ENCODE results near the gene BDKRB1. TPM values are rescaled to one million over a fixed set of nuclear protein-coding genes. Genes with fewer than 3 reads are reported as not detected.

Gene BDKRB1
- total and polyA plus RNA-seq, 2 donors from 2014 or later: 1.2 to 1.5 TPM

DNA sequence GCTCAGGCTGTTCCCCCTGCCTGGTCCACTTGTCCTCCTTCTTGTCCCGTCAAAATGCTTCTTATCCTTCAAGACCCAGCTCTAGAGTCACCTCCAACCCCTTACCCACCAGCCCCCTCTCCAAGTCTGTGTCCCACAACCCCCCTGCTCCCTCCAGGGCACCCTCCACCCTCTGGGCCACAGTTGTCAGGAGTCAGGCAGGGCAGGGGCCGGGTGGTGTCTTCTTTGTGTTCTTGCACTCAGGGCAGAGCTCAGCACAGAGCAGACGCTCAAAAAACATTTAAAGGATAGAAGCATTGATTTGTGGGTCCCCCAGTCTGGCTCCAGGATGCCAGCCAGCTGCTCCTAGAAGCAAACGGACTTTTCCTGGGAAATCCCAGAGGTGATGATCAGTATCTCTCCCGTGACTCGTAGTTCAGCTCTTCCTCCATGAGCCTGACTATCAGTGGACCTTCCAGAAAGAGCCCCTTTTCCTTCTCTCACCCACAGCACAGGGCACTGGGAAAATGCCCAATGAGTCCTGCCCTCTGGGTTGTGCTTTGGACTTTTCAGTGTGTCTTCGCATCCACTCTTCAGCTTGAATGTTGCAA is 17.2 kb upstream of the BDKRB1 start:
- Histone ChIP-seq H3K27me3 (ENCODE audit: control insufficient read depth, insufficient read depth, low read length) (no peaks in the 10 kb centered on the region), H3K9ac (ENCODE audit: low read length in 3 of 3) (no peak overlapping the region), H3K4me1 (ENCODE audit: control insufficient read depth in 2 of 3, insufficient read depth in 2 of 3, low read depth in 1 of 3, low read length in 3 of 3) (no peaks in the 10 kb centered on the region), H3K4me3 (ENCODE audit: low read length in 3 of 3) (no peak overlapping the region), H3K9me3 (ENCODE audit: control insufficient read depth in 2 of 3, insufficient read depth in 1 of 3, low read length in 3 of 3) (no peaks in the 10 kb centered on the region), H3K36me3 (ENCODE audit: control insufficient read depth in 2 of 3, insufficient read depth in 3 of 3, low read length in 3 of 3) (peaks cover 0 to 12% (median 4%) of the 10 kb centered on the region in 3 donors), H3K27ac (ENCODE audit: low read depth in 2 of 2, low read length in 2 of 2) (no peak overlapping the region)
- DNase-seq: no peak
- intact Hi-C loops (cut with DNase I): no loop called here
- FAIRE-seq: no peak
- TF ChIP-seq, protein P1, sequence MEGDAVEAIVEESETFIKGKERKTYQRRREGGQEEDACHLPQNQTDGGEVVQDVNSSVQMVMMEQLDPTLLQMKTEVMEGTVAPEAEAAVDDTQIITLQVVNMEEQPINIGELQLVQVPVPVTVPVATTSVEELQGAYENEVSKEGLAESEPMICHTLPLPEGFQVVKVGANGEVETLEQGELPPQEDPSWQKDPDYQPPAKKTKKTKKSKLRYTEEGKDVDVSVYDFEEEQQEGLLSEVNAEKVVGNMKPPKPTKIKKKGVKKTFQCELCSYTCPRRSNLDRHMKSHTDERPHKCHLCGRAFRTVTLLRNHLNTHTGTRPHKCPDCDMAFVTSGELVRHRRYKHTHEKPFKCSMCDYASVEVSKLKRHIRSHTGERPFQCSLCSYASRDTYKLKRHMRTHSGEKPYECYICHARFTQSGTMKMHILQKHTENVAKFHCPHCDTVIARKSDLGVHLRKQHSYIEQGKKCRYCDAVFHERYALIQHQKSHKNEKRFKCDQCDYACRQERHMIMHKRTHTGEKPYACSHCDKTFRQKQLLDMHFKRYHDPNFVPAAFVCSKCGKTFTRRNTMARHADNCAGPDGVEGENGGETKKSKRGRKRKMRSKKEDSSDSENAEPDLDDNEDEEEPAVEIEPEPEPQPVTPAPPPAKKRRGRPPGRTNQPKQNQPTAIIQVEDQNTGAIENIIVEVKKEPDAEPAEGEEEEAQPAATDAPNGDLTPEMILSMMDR (IDR thresholded peaks at IDR 0.05; ENCODE audit: borderline replicate concordance, extremely low read depth, insufficient read depth): no peak

GRCh38 chr14:96239711-96240141 is 16.3 kb upstream of the BDKRB1 start:
- intact Hi-C loops (cut with DNase I): no loop called here
- H3K27me3 ChIP-seq (ENCODE audit: control insufficient read depth, insufficient read depth, low read length): no peaks in the 10 kb centered on the region
- no peaks in the 10 kb centered on the region for H3K4me1 ChIP-seq (ENCODE audit: control insufficient read depth in 2 of 3, insufficient read depth in 2 of 3, low read depth in 1 of 3, low read length in 3 of 3)
- peaks cover 0 to 12% (median 4%) of the 10 kb centered on the region in 3 donors for H3K36me3 ChIP-seq (ENCODE audit: control insufficient read depth in 2 of 3, insufficient read depth in 3 of 3, low read length in 3 of 3)
- H3K9me3 ChIP-seq (ENCODE audit: control insufficient read depth in 2 of 3, insufficient read depth in 1 of 3, low read length in 3 of 3): no peaks in the 10 kb centered on the region
- H3K27ac ChIP-seq (ENCODE audit: low read depth in 2 of 2, low read length in 2 of 2): no peak overlapping the region
- H3K4me3 ChIP-seq (ENCODE audit: low read length in 3 of 3): no peak overlapping the region
- DNase-seq: no peak
- H3K9ac ChIP-seq (ENCODE audit: low read length in 3 of 3): no peak overlapping the region
- TF ChIP-seq, protein P1 (IDR thresholded peaks at IDR 0.05; ENCODE audit: borderline replicate concordance, extremely low read depth, insufficient read depth): no peak
- no peak for FAIRE-seq

DNA sequence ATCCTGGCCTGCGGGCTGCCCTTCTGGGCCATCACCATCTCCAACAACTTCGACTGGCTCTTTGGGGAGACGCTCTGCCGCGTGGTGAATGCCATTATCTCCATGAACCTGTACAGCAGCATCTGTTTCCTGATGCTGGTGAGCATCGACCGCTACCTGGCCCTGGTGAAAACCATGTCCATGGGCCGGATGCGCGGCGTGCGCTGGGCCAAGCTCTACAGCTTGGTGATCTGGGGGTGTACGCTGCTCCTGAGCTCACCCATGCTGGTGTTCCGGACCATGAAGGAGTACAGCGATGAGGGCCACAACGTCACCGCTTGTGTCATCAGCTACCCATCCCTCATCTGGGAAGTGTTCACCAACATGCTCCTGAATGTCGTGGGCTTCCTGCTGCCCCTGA is 15.4 kb upstream of the BDKRB1 start:
- FAIRE-seq (no peak), DNase-seq (no peak)
- Histone ChIP-seq H3K9ac (ENCODE audit: low read length in 3 of 3) (no peak overlapping the region), H3K27me3 (ENCODE audit: control insufficient read depth, insufficient read depth, low read length) (no peaks in the 10 kb centered on the region), H3K4me3 (ENCODE audit: low read length in 3 of 3) (no peak overlapping the region), H3K9me3 (ENCODE audit: control insufficient read depth in 2 of 3, insufficient read depth in 1 of 3, low read length in 3 of 3) (no peaks in the 10 kb centered on the region), H3K27ac (ENCODE audit: low read depth in 2 of 2, low read length in 2 of 2) (no peak overlapping the region), H3K36me3 (ENCODE audit: control insufficient read depth in 2 of 3, insufficient read depth in 3 of 3, low read length in 3 of 3) (peaks cover 0 to 12% (median 4%) of the 10 kb centered on the region in 3 donors), H3K4me1 (ENCODE audit: control insufficient read depth in 2 of 3, insufficient read depth in 2 of 3, low read depth in 1 of 3, low read length in 3 of 3) (no peaks in the 10 kb centered on the region)
- TF ChIP-seq, protein P1 (IDR thresholded peaks at IDR 0.05; ENCODE audit: borderline replicate concordance, extremely low read depth, insufficient read depth): no peak
- intact Hi-C loops (cut with DNase I): no loop called here

- intact Hi-C loops (cut with DNase I): no loop called here
- no peak for DNase-seq
- peaks cover 0 to 12% (median 4%) of the 10 kb centered on the region in 3 donors for H3K36me3 ChIP-seq (ENCODE audit: control insufficient read depth in 2 of 3, insufficient read depth in 3 of 3, low read length in 3 of 3)
- no peak overlapping the region for H3K4me3 ChIP-seq (ENCODE audit: low read length in 3 of 3)
- no peaks in the 10 kb centered on the region for H3K27me3 ChIP-seq (ENCODE audit: control insufficient read depth, insufficient read depth, low read length)
- no peak for FAIRE-seq
- TF ChIP-seq, protein P1 (IDR thresholded peaks at IDR 0.05; ENCODE audit: borderline replicate concordance, extremely low read depth, insufficient read depth): no peak
- no peaks in the 10 kb centered on the region for H3K4me1 ChIP-seq (ENCODE audit: control insufficient read depth in 2 of 3, insufficient read depth in 2 of 3, low read depth in 1 of 3, low read length in 3 of 3)
- no peaks in the 10 kb centered on the region for H3K9me3 ChIP-seq (ENCODE audit: control insufficient read depth in 2 of 3, insufficient read depth in 1 of 3, low read length in 3 of 3)
- H3K27ac ChIP-seq (ENCODE audit: low read depth in 2 of 2, low read length in 2 of 2): no peak overlapping the region
- no peak overlapping the region for H3K9ac ChIP-seq (ENCODE audit: low read length in 3 of 3)
These were observed 13.9 kb upstream of the BDKRB1 start for GRCh38 chr14:96242126-96242525.
